AG09319 (cell line): ENCODE results near the gene TMEM200A.

ENCODE experiments used
- DNase-seq: peaks from one replicate; pipeline ENCODE4 v3.0.0-alpha.2; 2010; ENCODE audit warnings: low read depth; ENCODE audit errors: extremely low read depth
- CTCF ChIP-seq: IDR thresholded peaks from 2 replicates; pipeline ENCODE4 v1.5.1; 2011; ENCODE audit warnings: low read depth, mild to moderate bottlenecking, inconsistent platforms, low read length, moderate library complexity

TMEM200A gene

GRCh38 chr6:130435181-130435580 is 69.4 kb downstream of the TMEM200A start:
- no peak for TF ChIP-seq CTCF
- no peak for DNase-seq

- no peak for TF ChIP-seq CTCF
- no peak for DNase-seq
These were observed 72.1 kb downstream of the TMEM200A start for GRCh38 chr6:130437961-130438360.

- TF ChIP-seq CTCF = no peak
- DNase-seq = no peak
These were observed 81.6 kb downstream of the TMEM200A start for GRCh38 chr6:130447374-130447773.

GRCh38 chr6:130452336-130452735 is 86.5 kb downstream of the TMEM200A start:
- no peak for TF ChIP-seq CTCF

GRCh38 chr6:130453230-130453629 is 87.4 kb downstream of the TMEM200A start:
- no peak for DNase-seq

More at GRCh38 chr6:130452336-130452735, 86.5 kb downstream of the TMEM200A start:
- DNase-seq = no peak

GRCh38 chr6:130457605-130458004 is 91.8 kb downstream of the TMEM200A start:
- peak; percentile 48 for TF ChIP-seq CTCF
- DNase-seq = peak; percentile 20

More at GRCh38 chr6:130453230-130453629, 87.4 kb downstream of the TMEM200A start:
- no peak for TF ChIP-seq CTCF

- TF ChIP-seq CTCF = no peak
- DNase-seq = no peak
These were observed 93.5 kb downstream of the TMEM200A start for GRCh38 chr6:130459316-130459715.
